Fibroblast of villous mesenchyme (primary cell): ENCODE measurements around the gene VSIR. TPM values are rescaled to one million over a fixed set of nuclear protein-coding genes. Genes with fewer than 3 reads are reported as not detected.

Experiments used
- DNase-seq: peaks from one replicate; pipeline ENCODE4 v3.0.0-alpha.2; 2010; ENCODE audit warnings: low read depth
- H3K4me3 ChIP-seq: 2 replicates; pipeline ENCODE4 v1.5.1; 2011; ENCODE audit warnings: low read depth, mild to moderate bottlenecking, low read length
- CTCF ChIP-seq: IDR thresholded peaks from 2 replicates; pipeline ENCODE4 v1.5.1; 2012; ENCODE audit warnings: low read depth, mild to moderate bottlenecking, low read length; ENCODE audit not compliant: insufficient read depth
- total RNA-seq: library from RNA; depleted of rRNA; stranded (reverse); fragments of >200 nt; gene quantifications from 2 replicates; pipeline ENCODE4 v1.2.3, GENCODE V29; 2012

The VSIR gene
- total RNA-seq, 1 donor: 57.4 TPM

DNA sequence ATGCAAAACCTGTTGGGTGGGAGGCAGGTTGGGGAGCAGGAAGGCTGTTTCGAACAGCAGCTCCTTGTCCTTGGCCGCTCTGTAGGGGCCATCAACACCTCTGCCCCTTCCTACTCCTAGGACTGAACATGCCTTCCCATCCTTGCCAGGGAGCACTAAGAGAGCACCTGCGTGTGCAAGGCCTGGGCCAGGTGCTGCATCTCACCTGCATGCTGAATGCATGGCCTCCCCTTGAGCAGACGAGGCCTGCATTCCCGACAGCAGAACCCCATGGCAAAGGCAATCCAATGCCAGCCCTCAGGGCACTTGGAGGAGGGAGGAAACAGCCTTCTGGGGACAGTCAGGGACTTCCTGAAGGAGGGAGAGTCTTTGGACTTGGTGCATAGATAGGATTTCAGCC, 11.0 kb downstream of the VSIR start:
- no peak for DNase-seq
- H3K4me3 ChIP-seq: no peak overlapping the region
- TF ChIP-seq CTCF: no peak

- peak; percentile 9 for TF ChIP-seq CTCF
- H3K4me3 ChIP-seq: no peak overlapping the region
- no peak for DNase-seq
These were observed 11.7 kb downstream of the VSIR start for GRCh38 chr10:71761541-71762113.

- TF ChIP-seq CTCF: no peak
- no peak overlapping the region for H3K4me3 ChIP-seq
- no peak for DNase-seq
These were observed 12.2 kb downstream of the VSIR start for GRCh38 chr10:71761105-71761511.

DNA sequence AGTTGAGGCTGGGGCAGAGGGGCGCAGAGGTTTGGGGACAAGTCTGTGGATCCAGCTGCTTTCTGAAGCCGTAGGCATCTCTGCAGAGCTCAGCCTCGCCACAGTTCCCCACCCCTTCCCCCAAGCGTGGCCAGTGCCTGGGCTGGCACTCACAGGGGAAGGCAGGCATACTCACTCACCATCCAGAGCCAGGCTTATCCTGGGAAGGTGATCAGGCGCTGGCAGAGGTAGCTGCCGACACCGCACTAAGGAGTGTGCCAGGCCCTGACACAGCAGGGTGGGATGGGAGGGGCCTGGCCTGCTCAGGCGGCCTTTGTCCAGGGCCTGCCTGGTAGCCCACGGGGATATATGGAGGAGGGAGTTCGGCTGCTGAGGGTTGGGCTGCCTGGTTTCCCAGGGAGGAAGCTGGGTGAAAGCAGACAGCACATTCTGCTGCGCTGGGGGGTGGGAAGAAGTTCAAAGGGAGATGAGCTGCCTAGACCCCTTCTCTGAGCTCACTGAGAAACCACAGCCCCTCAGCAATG, 15.9 kb downstream of the VSIR start:
- TF ChIP-seq CTCF: no peak
- H3K4me3 ChIP-seq: no peak overlapping the region
- no peak for DNase-seq

- DNase-seq: peak; percentile 40
These were observed 16.8 kb downstream of the VSIR start for GRCh38 chr10:71756311-71757191.

More at GRCh38 chr10:71756311-71757191, 16.8 kb downstream of the VSIR start:
- TF ChIP-seq CTCF: no peak
- no peak overlapping the region for H3K4me3 ChIP-seq
